HG02981 (cell line): ENCODE data around the gene SLC8A1.
"Not testable (repeated sequence)": the region's sequence is repeated elsewhere in the genome, so short reads cannot be mapped to it uniquely, and the experiment has no call there.

ENCODE experiments used
- ATAC-seq: cut with Tn5 transposase; IDR thresholded peaks from one replicate; pipeline ENCODE4 v1.9.1; 2021; ENCODE audit warnings: mild to moderate bottlenecking, moderate library complexity; ENCODE audit not compliant: unreplicated experiment

The SLC8A1 gene

DNA sequence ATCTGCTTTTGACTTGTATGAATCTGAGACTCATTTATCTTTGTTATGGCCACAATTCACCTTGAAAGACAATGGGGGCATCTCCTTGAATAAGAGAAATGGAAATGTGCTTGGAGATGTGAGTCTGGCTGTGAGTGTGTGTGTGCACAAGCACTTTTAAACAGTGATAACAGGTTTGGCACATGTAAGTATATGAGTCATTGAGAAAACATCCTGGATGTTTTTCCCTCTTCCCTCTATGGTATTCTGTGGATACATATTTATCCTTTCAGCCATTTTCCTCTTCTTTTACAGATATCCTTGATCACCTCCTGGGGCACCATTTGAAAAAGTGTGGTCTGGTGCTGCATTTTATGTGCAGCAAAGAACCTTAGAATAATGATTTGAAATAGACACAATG lies 355.5 kb downstream of the SLC8A1 start:
- no peak for ATAC-seq

- no peak for ATAC-seq
Measured at GRCh38 chr2:40095000-40095399, 356.9 kb downstream of the SLC8A1 start.

DNA sequence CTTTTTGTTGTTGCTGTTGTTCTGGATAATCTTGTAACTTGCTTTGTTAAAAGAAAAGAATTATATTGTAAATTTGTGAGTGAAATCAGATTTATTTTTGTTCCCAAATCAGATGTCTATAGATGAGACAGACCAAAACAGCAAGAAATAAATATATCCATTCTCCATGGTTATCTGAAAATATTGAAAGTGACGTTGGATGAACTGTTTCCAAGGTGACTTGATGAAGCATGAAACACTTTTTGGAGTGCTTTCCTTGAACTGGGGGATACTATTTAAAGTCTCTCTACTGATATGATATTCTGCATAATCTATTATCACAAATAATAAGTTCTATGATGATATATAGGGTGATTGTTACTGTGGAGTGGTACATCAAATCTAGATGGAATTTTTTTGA lies 357.4 kb downstream of the SLC8A1 start:
- ATAC-seq: no peak

DNA sequence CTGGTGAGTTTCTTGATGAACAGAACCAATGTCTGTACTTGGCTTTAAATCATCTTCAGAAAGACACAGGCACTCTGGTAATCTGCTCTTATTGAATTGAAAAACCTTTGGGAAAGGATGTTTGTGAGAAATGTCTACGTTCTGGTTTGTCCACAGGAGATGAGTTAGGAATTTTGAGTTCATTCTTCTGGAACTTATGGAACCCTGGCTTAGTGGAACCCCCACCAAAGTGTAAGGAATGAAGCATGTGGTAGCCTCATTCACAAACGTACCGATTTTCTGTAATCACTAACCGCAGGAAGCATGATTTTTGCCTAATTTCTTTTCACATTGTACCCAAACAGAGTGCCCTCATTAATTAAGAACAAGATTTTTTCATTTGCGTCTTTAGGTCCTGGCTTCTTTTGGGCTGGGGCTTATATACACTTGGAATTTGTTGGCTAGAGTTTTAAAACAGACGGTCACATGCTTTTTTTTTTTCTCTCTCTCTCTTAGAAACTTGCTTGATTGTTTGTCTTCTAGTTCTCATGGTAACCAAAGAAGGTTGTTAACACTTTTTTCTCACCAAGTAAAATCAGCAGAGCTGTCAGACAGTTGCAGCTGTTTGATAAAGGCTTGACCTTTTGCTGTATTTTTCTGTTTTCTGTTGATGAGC lies 358.7 kb downstream of the SLC8A1 start:
- ATAC-seq: no peak

DNA sequence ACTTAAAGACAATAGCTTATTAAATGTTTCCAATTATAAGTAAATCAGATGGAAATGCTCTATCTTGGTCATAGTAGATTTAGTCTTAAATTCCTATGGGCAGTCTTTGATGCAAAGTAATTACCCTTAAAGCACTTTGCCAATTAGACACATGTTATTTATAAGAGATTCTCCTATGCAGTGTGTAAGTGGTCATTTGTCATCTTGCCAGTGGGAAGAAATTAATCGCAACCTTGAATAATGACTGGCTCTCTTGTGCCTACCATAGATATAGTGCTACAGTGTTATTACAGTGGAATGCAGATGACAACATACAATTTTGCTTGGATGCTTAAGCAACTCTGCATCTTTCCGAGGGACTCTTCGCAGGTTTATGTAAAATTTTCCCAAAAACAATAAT lies 361.8 kb downstream of the SLC8A1 start:
- no peak for ATAC-seq

- ATAC-seq: no peak
Measured at GRCh38 chr2:40087927-40088326, 364.0 kb downstream of the SLC8A1 start.

GRCh38 chr2:40087434-40087833 lies 364.5 kb downstream of the SLC8A1 start:
- ATAC-seq: no peak

DNA sequence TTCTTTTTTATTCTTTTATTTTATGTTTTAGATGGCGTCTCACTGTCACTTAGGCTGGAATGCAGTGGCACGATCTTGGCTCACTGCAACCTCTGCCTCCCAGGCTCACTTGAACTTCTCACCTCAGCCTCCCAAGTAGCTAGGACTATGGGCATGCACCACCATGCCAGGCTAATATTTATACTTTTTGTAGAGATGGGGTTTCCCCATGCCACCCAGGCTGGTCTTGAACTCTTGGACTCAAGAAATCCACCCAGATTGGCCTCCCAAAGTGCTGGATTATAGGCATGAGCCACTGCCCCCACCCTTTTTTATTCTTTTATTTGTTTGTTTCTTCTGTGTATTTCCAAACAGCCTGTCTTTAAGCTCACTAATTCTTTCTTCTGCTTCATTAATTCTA lies 366.1 kb downstream of the SLC8A1 start:
- no peak for ATAC-seq

DNA sequence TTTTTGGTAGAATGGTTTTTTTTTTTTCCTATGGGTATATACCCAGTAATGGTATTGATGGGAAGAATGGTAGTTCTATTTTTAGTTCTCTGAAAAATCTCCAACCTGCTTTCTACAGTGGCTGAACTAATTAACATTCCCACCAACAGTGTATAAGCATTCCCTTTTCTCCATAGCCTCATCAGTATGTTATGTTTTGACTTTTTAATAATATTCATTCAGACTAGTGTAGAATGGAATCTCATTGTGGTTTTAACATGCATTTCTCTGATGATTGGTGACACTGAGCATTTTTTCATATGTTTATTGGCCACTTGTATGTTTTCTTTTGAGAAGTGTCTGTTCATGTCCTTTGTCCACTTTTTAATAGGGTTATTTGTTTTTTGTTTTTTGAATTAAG lies 378.6 kb downstream of the SLC8A1 start:
- not testable (repeated sequence) for ATAC-seq

GRCh38 chr2:40072442-40073232 lies 379.3 kb downstream of the SLC8A1 start:
- no peak for ATAC-seq

DNA sequence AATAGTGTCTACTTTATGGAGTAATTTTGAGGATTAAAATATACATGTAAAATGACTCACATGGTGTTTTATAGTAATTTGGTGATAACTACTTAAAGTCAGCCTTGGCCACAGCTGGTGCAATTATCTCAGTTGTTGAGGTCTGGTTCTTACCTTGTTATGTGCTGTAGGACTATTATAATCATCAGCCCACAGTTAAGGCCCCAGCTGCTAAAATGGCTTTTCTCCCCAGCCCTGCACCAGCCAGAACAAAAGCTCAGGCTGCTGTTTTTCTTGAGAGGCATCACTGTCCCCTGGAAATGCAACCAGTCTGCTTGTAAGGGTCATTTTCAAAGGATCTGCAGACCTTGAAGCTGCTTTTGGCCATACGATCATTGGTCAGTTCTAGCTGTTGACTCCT lies 389.5 kb downstream of the SLC8A1 start:
- ATAC-seq: no peak

DNA sequence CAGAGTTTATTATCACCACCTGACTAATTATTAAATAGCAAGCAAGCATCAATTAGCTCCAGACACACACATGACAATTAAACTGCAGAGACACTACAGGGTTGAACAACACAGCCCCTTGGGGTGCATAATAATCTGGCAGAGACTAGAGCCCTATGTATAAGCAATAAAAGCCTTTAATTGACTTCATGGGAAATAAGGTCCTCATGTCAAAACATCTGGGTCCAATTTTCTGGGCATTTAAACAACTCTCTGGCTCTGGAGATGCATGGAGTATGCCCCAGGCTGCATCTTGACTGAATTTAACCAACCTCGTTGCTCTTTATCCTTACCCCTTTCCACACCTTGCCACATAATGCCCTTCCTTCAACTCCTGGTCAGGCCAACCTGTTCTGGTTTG lies 402.1 kb downstream of the SLC8A1 start:
- no peak for ATAC-seq

- ATAC-seq: no peak
Measured at GRCh38 chr2:40048506-40048905, 403.4 kb downstream of the SLC8A1 start.

- no peak for ATAC-seq
Measured at GRCh38 chr2:40047406-40047805, 404.5 kb downstream of the SLC8A1 start.
